SK-N-SH (cell line): ENCODE measurements around the gene XPR1. TPM values are rescaled to one million over a fixed set of nuclear protein-coding genes. Genes with fewer than 3 reads are reported as not detected.

Experiments
- CTCF ChIA-PET: fragments of 300-600, 350-600 bp; formaldehyde crosslinking; extraction: SDS; loops from one replicate; lab custom pipeline; 2021; lab: Yijun Ruan, JAX
- POLR2A ChIA-PET: fragments of 350-600 bp; sonication (Branson Sonifier 250); formaldehyde crosslinking; extraction: SDS; loops from one replicate; lab custom pipeline; 2020; ENCODE audit warnings: antibody characterized with exemption, inconsistent platforms; lab: Yijun Ruan, JAX
- DNase-seq: peaks from one replicate; pipeline ENCODE4 v3.0.0; 2012
- H2AFZ ChIP-seq: fragments of 200-600 bp; sonication (generic); 2 replicates; pipeline ENCODE4 v1.8.1; 2016; ENCODE audit warnings: antibody characterized with exemption, mild to moderate bottlenecking, low read depth
- H3F3A ChIP-seq: fragments of 200-600 bp; sonication (generic); replicated peaks from 2 replicates; pipeline ENCODE3; 2016; ENCODE audit warnings: antibody characterized with exemption, mild to moderate bottlenecking; ENCODE audit not compliant: insufficient read depth
- H3K27ac ChIP-seq, 2 experiments: fragments of 200-500 bp in 1 of 2; fragments of 200-600 bp in 1 of 2; sonication (Bioruptor generic) in 1 of 2; sonication (generic), shearing (Covaris generic) in 1 of 2; 2 replicates each; pipeline versions ENCODE4 v1.5.1 to v1.6.1; 2014 to 2016; ENCODE audit warnings: low read depth in 2 of 2, inconsistent platforms in 1 of 2, low read length in 1 of 2, mild to moderate bottlenecking in 1 of 2, mixed read lengths in 1 of 2
- H3K27me3 ChIP-seq: fragments of 200-600 bp; sonication (generic), shearing (Covaris generic); 2 replicates; pipeline ENCODE4 v1.6.1; 2016; ENCODE audit warnings: mixed run types; ENCODE audit not compliant: insufficient read depth
- H3K36me3 ChIP-seq, 2 experiments: fragments of 200-500 bp in 1 of 2; fragments of 200-600 bp in 1 of 2; sonication (Bioruptor generic) in 1 of 2; sonication (generic) in 1 of 2; replicated peaks in 1 of 2; 2 replicates each; pipeline versions ENCODE3 to v1.5.1; 2014 to 2016; ENCODE audit warnings: low read length in 1 of 2, mild to moderate bottlenecking in 1 of 2; ENCODE audit not compliant: insufficient read depth in 2 of 2, control insufficient read depth in 1 of 2
- H3K4me1 ChIP-seq, 2 experiments: fragments of 200-500 bp in 1 of 2; fragments of 200-600 bp in 1 of 2; sonication (Bioruptor generic) in 1 of 2; sonication (generic), shearing (Covaris generic) in 1 of 2; 2 replicates each; pipeline versions ENCODE4 v1.5.1 to v1.6.1; 2014 to 2016; ENCODE audit warnings: low read depth in 1 of 2, low read length in 1 of 2, mixed run types in 1 of 2; ENCODE audit not compliant: insufficient read depth in 2 of 2, control insufficient read depth in 1 of 2
- H3K4me2 ChIP-seq: fragments of 200-600 bp; sonication (generic), shearing (Covaris generic); 2 replicates; pipeline ENCODE4 v1.6.1; 2017; ENCODE audit warnings: mixed run types
- H3K4me3 ChIP-seq, 2 experiments: fragments of 200-500 bp in 1 of 2; fragments of 200-600 bp in 1 of 2; sonication (Bioruptor generic) in 1 of 2; sonication (generic), shearing (Covaris generic) in 1 of 2; 2 replicates each; pipeline versions ENCODE4 v1.5.1 to v1.8.1; 2014 to 2016; ENCODE audit warnings: low read depth in 2 of 2, inconsistent platforms in 1 of 2, low read length in 1 of 2, mild to moderate bottlenecking in 1 of 2, mixed read lengths in 1 of 2, moderate library complexity in 1 of 2
- H3K79me2 ChIP-seq: fragments of 200-600 bp; sonication (generic); 2 replicates; pipeline ENCODE4 v1.8.1; 2017; ENCODE audit warnings: mild to moderate bottlenecking; ENCODE audit not compliant: insufficient read depth
- H3K9ac ChIP-seq: fragments of 200-600 bp; sonication (generic); 2 replicates; pipeline ENCODE4 v1.6.1; 2017; ENCODE audit warnings: mixed run types
- H3K9me2 ChIP-seq: fragments of 200-600 bp; sonication (generic); 2 replicates; pipeline ENCODE4 v1.6.1; 2017; ENCODE audit warnings: mixed run types
- H3K9me3 ChIP-seq: fragments of 200-600 bp; sonication (generic); 2 replicates; pipeline ENCODE4 v1.6.1; 2017; ENCODE audit warnings: mixed run types, mild to moderate bottlenecking, moderate library complexity
- H4K20me1 ChIP-seq: fragments of 200-600 bp; sonication (generic); 2 replicates; pipeline ENCODE4 v1.6.1; 2017; ENCODE audit warnings: mild to moderate bottlenecking, mixed run types; ENCODE audit not compliant: insufficient read depth
- ELF1 ChIP-seq: IDR thresholded peaks from 2 replicates; pipeline ENCODE4 v1.4.0; 2012
- EP300 ChIP-seq, 2 experiments: IDR thresholded peaks; 2 replicates each; pipeline versions ENCODE4 v1.4.0 to v1.6.1; 2012; ENCODE audit warnings: borderline replicate concordance in 1 of 2, low read depth in 1 of 2, low read length in 1 of 2
- EZH2phosphoT487 ChIP-seq: fragments of 200-600 bp; sonication (generic); IDR thresholded peaks from 2 replicates; pipeline ENCODE4 v1.6.1; 2017; ENCODE audit warnings: low read depth, mixed run types, mild to moderate bottlenecking, antibody characterized with exemption, moderate library complexity, borderline replicate concordance
- FOXJ3 ChIP-seq: sonication (generic); formaldehyde crosslinking; IDR thresholded peaks from 2 replicates; pipeline ENCODE4 v1.5.1; 2020; ENCODE audit warnings: mild to moderate bottlenecking, missing genetic modification reagents
- MEF2A ChIP-seq: IDR thresholded peaks from 2 replicates; pipeline ENCODE4 v1.4.0; 2012; ENCODE audit warnings: low read depth, borderline replicate concordance
- MXI1 ChIP-seq: IDR thresholded peaks from 2 replicates; pipeline ENCODE4 v1.6.1; 2012; ENCODE audit warnings: mild to moderate bottlenecking, low read depth, low read length, improper control_type of control experiment
- POLR2AphosphoS5 ChIP-seq: IDR thresholded peaks from 2 replicates; pipeline ENCODE4 v1.6.1; 2012; ENCODE audit warnings: low read depth, low read length
- RFX5 ChIP-seq: IDR thresholded peaks from 2 replicates; pipeline ENCODE4 v1.6.1; 2012; ENCODE audit warnings: mild to moderate bottlenecking, improper control_type of control experiment, low read length
- RXRA ChIP-seq: IDR thresholded peaks from 2 replicates; pipeline ENCODE4 v1.4.0; 2012; ENCODE audit warnings: low read depth, mild to moderate bottlenecking, borderline replicate concordance
- WGBS: methylation state at CpG from one replicate; pipeline ENCODE4 v1.1.6; 2017; ENCODE audit warnings: low lambda C conversion rate; 5-methylcytosine and 5-hydroxymethylcytosine counted together
- polyA plus RNA-seq, 3 experiments: library from polyadenylated mRNA; depleted of rRNA; stranded (reverse); fragments of >200 nt; gene quantifications; 2 replicates each; pipeline ENCODE4 v1.2.3, GENCODE V29; 2012
- TF ChIP-seq, protein P1 (sequence below): IDR thresholded peaks from 2 replicates; pipeline ENCODE4 v1.4.0; 2012; ENCODE audit warnings: low read depth
- TF ChIP-seq, protein P2 (sequence below): fragments of 200-600 bp; sonication (generic); IDR thresholded peaks from 2 replicates; pipeline ENCODE4 v1.6.1; 2017; ENCODE audit warnings: antibody characterized with exemption, mild to moderate bottlenecking, moderate library complexity
- TF ChIP-seq, protein P3 (sequence below): fragments of 150-350 bp; IDR thresholded peaks from 2 replicates; pipeline ENCODE4 v1.6.1; 2016; ENCODE audit warnings: mild to moderate bottlenecking, low read depth, low read length
- TF ChIP-seq, protein P4 (sequence below): IDR thresholded peaks from 2 replicates; pipeline ENCODE4 v1.4.0; 2012; ENCODE audit warnings: low read depth, borderline replicate concordance
- TF ChIP-seq, protein P5 (sequence below): IDR thresholded peaks from 2 replicates; pipeline ENCODE4 v1.6.1; 2012; ENCODE audit warnings: mild to moderate bottlenecking, low read depth, low read length, moderate library complexity

XPR1 gene
- polyA plus RNA-seq, 1 of the 3 experiments (the other 2 are of a cell fraction) = 7.9 TPM

DNA sequence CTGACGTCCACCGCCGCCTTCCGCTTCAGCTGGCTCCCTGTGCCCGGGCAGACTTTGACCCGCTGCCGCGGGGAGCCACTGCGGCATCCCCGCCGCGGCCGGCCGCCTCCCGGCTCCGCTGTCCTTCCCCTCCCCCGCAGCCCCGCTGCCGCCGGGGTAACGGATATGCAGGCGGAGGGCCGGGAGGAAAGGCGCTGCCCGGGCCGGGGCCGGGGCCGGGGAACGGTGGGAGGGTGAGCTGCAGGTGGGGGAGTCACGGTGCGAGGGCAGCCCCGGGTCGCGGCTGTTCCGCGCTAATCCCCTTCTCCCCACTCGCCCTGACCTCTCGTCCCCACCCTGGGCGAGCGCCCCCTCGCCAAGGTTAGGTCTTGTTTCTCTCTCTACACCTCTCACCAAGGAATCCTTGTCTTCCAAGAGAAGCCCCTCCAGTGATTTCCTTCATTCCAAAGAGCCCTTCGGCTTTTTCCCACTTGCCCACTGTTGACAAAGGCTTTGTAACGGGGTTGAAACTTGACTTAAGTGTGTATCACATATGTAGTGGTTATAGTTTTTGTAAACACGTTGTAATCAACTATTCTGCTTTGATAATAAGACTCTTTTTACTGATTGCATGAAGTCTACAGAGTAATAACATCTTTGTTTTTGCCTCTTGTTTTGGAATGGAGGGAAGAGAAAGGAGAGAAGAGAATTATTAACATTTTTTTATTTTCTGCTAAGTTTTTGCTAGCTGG lies 669 bp downstream of the XPR1 start (continued):
- TF ChIP-seq, protein P1, sequence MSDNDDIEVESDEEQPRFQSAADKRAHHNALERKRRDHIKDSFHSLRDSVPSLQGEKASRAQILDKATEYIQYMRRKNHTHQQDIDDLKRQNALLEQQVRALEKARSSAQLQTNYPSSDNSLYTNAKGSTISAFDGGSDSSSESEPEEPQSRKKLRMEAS = no peak; the same call in 1 of the 2 replicates
- TF ChIP-seq, protein P2, sequence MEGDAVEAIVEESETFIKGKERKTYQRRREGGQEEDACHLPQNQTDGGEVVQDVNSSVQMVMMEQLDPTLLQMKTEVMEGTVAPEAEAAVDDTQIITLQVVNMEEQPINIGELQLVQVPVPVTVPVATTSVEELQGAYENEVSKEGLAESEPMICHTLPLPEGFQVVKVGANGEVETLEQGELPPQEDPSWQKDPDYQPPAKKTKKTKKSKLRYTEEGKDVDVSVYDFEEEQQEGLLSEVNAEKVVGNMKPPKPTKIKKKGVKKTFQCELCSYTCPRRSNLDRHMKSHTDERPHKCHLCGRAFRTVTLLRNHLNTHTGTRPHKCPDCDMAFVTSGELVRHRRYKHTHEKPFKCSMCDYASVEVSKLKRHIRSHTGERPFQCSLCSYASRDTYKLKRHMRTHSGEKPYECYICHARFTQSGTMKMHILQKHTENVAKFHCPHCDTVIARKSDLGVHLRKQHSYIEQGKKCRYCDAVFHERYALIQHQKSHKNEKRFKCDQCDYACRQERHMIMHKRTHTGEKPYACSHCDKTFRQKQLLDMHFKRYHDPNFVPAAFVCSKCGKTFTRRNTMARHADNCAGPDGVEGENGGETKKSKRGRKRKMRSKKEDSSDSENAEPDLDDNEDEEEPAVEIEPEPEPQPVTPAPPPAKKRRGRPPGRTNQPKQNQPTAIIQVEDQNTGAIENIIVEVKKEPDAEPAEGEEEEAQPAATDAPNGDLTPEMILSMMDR = peak; percentile 53
- TF ChIP-seq ELF1 (no peak), EP300 (IDR thresholded peaks at IDR 0.05; ENCODE audit: borderline replicate concordance in 1 of 2, low read depth in 1 of 2, low read length in 1 of 2) (0 out of 4 replicates have a peak, but pooled peaks of 1 of the 2 experiments have one; percentile 9), FOXJ3 (CRISPR knock-in tag) (no peak), RFX5 (no peak), POLR2AphosphoS5 (no peak), RXRA (no peak), MEF2A (no peak)
- TF ChIP-seq, protein P3, sequence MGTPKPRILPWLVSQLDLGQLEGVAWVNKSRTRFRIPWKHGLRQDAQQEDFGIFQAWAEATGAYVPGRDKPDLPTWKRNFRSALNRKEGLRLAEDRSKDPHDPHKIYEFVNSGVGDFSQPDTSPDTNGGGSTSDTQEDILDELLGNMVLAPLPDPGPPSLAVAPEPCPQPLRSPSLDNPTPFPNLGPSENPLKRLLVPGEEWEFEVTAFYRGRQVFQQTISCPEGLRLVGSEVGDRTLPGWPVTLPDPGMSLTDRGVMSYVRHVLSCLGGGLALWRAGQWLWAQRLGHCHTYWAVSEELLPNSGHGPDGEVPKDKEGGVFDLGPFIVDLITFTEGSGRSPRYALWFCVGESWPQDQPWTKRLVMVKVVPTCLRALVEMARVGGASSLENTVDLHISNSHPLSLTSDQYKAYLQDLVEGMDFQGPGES = no peak
- TF ChIP-seq, protein P4, sequence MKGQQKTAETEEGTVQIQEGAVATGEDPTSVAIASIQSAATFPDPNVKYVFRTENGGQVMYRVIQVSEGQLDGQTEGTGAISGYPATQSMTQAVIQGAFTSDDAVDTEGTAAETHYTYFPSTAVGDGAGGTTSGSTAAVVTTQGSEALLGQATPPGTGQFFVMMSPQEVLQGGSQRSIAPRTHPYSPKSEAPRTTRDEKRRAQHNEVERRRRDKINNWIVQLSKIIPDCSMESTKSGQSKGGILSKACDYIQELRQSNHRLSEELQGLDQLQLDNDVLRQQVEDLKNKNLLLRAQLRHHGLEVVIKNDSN = no peak

DNA sequence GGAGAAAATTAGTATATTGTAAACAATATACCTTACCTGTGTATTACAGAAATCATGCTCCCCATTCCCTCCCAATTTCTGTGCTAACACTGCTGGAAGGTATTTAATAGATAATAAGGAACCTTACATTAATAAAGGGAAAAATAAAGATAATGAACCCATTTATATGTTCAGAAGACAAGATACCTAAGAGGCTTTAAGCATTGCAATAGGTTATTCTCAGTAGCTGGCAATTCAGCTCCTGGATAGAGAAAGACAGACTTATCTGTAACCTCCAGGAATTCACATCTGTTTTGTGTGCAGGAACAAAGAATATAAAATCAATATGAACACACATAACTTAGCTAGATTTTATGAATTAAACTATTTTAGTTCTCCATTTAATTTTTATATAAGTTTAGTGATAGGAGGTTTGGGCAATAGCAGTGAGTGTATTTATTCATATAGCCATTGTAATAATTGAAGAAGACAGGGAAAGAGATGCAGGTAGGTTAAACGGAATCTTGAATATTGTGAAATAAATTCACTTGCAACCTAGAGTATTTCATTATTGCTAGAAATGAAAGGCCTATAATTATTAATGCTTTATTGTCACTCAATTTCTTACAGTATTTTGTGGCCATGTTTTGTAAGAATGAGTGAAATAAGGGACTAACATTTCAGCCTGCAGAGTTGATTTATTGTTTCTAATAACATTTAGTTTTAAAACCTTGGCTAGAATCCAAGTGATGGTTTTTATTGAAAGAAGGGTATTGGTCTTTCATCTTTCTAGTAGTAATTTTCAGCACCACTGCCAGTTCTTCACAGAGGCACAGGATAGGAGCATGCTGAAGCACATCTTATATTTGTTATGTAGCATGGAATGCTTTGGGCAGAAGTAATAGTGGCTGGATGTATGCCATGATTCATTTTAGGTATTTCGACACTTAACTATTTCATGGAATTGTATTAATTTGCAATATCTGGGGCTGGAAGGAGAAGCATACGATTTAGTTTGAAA lies 1.5 kb downstream of the XPR1 start:
- 0 out of 2 replicates have a peak overlapping the region, but pooled peaks have one; percentile 85 for H2AFZ ChIP-seq
- no peaks in the 10 kb centered on the region for H3K27me3 ChIP-seq
- H3F3A ChIP-seq = peaks cover 3% of the 10 kb centered on the region
- no peak for DNase-seq
- H3K4me3 ChIP-seq = peak overlapping the region; percentile 72 to 99
- H3K4me1 ChIP-seq = peaks cover 20 to 22% of the 10 kb centered on the region in 2 experiments; a peak in 3 of 4 replicates
- ChIA-PET CTCF (interaction anchor here (0.8 to 3.9 kb wide), 6 partner anchors 9 to 229 kb away, joined by 3 to 27 read pairs (median 4); no protein-coding TSS in a partner anchor), POLR2A (no interaction called here)
- peak overlapping the region; percentile 78; the same call in 1 of the 2 replicates for H3K9ac ChIP-seq
- H3K79me2 ChIP-seq = peaks cover 55% of the 10 kb centered on the region
- peak overlapping the region; percentile 85 to 95; a peak in 2 of 4 replicates for H3K27ac ChIP-seq
- H3K9me2 ChIP-seq = no peaks in the 10 kb centered on the region
- no peaks in the 10 kb centered on the region for H3K36me3 ChIP-seq
- 14% methylated on average over 3 of the region's 3 CpGs for WGBS
- TF ChIP-seq EZH2phosphoT487 (no peak), MXI1 (peak; percentile 34; the same call in 1 of the 2 replicates)
- TF ChIP-seq, protein P5, sequence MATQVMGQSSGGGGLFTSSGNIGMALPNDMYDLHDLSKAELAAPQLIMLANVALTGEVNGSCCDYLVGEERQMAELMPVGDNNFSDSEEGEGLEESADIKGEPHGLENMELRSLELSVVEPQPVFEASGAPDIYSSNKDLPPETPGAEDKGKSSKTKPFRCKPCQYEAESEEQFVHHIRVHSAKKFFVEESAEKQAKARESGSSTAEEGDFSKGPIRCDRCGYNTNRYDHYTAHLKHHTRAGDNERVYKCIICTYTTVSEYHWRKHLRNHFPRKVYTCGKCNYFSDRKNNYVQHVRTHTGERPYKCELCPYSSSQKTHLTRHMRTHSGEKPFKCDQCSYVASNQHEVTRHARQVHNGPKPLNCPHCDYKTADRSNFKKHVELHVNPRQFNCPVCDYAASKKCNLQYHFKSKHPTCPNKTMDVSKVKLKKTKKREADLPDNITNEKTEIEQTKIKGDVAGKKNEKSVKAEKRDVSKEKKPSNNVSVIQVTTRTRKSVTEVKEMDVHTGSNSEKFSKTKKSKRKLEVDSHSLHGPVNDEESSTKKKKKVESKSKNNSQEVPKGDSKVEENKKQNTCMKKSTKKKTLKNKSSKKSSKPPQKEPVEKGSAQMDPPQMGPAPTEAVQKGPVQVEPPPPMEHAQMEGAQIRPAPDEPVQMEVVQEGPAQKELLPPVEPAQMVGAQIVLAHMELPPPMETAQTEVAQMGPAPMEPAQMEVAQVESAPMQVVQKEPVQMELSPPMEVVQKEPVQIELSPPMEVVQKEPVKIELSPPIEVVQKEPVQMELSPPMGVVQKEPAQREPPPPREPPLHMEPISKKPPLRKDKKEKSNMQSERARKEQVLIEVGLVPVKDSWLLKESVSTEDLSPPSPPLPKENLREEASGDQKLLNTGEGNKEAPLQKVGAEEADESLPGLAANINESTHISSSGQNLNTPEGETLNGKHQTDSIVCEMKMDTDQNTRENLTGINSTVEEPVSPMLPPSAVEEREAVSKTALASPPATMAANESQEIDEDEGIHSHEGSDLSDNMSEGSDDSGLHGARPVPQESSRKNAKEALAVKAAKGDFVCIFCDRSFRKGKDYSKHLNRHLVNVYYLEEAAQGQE = peak; percentile 88
- H3K4me2 ChIP-seq = peak overlapping the region; percentile 80
- H4K20me1 ChIP-seq = peaks cover 19% of the 10 kb centered on the region
- no peaks in the 10 kb centered on the region for H3K9me3 ChIP-seq
